ENCODE results near the gene OR2D3.
"Not testable (repeated sequence)": the region's sequence is repeated elsewhere in the genome, so short reads cannot be mapped to it uniquely, and the experiment has no call there.

The OR2D3 gene

DNA sequence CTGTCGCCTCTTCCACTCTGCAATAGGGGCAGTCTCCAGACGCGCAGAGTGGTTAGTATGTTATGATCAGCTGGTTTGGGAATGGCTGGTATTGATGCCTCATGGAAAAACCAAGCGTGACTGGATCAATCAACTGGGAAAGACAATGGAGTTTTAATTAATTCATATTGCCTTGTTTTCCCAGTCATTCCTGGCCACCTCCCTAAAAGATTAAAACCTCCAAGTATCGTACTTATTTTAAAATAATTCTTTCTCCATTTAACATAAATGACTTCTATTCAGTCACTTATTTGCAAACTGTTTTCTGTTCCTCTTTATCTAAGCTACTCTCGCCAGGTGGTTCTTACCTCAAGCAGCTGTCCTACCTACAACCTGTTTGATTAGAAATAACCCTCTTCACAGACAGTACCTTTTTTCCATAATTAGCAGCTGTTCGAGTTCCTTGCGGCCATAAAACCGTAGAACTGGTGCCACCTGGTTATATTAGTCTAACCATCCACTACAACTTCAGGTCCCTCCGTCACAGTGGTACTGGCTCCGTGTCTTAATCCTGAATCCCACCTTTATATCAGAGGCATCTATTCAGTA, 6.3 kb downstream of the OR2D3 start:
- in situ Hi-C loops (cut with MboI; ENCODE audit: low sequenced_read_pairs): no loop called here

DNA sequence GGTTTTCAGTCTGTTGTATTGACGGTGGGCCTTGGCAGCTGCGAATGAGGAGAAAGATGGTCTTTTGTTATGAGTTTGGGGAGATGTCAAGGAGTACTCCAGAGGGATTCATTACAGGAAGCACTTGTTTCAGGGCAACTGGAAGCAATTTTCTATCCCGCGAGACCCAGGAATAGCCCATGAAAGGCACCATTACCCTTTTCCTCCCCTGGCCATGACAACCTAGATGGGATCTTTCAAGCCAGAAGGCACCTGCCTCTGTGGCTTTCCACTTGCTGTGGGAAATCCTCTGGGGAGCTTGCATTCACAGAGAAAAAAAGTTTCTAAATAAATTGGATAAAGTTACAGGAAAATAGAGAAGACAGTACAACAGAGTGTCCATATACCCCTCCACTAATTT, 8.1 kb downstream of the OR2D3 start:
- in situ Hi-C loops (cut with MboI; ENCODE audit: low sequenced_read_pairs): no loop called here

DNA sequence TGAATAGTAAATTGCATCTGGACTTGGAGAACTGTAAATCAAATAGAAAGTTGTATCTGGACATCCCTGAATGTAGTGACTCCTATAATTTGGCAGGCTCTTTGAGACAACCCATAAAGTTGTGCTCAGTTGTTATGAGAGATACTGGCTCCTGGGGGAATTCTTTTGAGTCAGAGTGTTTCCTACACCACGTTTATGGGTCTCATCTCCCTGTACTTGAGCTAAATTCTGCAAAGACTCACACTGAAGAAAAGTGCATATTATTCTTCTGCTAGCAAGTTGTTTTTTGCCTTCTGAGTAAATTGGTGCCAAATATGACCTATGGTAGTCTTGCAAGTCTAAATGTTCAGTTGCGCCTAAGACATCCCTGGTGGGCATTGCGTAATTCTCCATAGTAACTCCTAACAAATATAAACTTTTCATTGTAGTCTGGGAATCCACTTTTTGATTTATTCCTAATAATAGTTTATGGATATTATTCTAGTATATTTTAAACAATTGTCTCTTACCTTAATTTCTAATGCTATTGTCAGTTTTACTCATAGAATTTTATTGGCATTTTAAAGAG, 10.4 kb downstream of the OR2D3 start:
- in situ Hi-C loops (cut with MboI; ENCODE audit: low sequenced_read_pairs): no loop called here

DNA sequence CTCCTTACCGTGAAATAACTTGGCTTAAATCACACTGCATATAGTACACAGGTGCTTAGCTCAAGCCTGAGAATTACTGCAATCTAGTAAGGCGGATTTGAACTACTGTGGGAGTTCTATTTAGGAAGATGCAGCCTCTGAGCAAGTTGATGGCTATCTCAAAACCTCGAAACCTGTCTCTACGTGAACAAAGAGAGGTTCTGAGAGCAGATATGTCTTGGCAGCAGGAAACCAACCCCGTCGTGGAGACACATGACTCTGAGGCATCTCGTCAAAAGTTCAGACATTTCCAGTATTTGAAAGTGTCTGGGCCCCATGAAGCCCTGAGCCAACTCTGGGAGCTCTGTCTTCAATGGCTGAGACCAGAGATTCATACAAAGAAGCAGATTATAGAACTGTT, 11.3 kb downstream of the OR2D3 start:
- in situ Hi-C loops (cut with MboI; ENCODE audit: low sequenced_read_pairs): no loop called here

DNA sequence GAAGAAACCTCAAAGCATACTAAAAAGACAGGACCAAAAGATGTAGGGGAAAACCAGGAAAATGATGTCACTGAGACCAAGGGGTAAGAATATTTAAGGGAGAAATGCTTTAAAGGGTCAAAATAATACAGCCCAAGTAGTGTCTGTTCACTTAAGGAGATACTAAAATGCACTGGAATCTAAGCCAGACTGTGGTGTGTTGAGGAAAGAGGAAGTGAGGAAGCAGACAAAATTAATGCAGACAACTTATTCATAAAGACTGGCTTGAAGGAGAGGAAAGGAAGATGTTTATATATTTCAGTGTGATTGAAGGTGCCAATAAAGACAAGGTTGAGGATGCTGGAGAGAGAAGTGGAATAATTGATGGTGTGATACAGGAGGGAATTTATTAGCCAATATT, 21.2 kb downstream of the OR2D3 start:
- in situ Hi-C loops (cut with MboI; ENCODE audit: low sequenced_read_pairs): no loop called here

DNA sequence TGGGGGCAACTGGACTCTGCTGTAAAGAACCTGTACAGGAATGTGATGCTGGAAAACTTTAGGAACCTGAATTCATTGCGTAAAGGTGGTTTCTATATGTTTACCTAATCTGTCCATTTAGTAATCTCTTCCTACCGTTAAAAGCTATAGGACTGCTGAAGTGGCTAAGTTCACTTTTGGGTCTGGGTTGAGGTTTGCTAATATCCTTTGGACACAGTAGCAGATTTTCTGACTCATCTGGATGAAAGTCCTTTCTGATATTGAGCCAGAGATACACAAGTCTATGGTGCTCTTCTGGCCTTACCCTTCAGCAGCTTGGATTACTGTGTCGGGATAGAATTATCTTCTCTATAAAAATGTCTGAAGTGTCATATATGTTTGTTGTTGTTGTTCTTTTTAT, 22.3 kb downstream of the OR2D3 start:
- in situ Hi-C loops (cut with MboI; ENCODE audit: low sequenced_read_pairs): no loop called here

DNA sequence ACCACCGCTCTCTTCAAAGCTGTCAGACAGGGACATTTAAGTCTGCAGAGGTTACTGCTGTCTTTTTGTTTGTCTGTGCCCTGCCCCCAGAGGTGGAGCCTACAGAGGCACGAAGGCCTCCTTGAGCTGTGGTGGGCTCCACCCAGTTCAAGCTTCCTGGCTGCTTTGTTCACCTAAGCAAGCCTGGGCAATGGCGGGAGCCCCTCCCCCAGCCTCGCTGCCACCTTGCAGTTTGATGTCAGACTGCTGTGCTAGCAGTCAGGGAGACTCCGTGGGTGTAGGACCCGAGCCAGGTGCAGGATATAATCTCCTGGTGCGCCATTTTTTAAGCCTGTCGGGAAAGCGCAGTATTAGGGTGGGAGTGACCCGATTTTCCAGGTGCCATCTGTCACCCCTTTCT, 33.4 kb downstream of the OR2D3 start:
- in situ Hi-C loops (cut with MboI; ENCODE audit: low sequenced_read_pairs): not testable (repeated sequence)

DNA sequence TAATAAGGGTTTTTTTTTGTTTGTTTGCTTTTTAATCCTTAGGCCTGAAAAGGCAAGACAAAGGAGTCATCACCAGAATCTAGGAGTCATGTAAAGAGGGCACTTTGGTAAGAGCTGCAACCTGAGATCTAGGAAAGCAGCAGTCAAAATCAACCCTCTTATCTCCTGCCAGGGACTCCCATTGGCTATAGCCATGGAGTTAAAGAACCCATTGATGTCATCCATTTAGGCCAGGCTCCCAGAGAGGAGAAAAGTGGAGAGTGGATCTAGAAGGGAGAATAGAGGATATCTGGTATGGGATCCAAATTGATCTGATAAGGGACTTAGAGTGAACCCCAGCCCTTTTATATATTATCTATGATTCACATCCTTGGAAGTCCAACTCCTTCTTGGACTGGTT, 41.3 kb downstream of the OR2D3 start:
- in situ Hi-C loops (cut with MboI; ENCODE audit: low sequenced_read_pairs): no loop called here

DNA sequence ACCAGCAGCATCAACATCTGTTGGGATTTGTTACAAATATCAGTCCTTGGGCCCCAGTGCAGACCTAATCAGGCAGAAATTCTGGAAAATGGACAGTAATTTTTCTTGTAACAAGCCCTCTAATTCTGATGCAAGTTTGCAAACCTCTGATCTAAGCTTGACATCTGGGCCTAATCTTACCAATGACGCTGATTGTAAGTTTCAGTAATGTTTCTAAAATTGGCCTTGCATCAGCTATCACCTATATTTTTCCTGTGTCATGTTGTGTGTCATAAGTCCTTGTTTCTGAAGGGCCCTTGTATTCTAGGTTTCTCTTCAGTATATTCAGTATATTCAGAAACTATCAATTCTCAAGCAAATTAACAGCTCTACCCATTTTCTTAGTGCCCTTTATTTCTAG, 41.9 kb downstream of the OR2D3 start:
- in situ Hi-C loops (cut with MboI; ENCODE audit: low sequenced_read_pairs): no loop called here

DNA sequence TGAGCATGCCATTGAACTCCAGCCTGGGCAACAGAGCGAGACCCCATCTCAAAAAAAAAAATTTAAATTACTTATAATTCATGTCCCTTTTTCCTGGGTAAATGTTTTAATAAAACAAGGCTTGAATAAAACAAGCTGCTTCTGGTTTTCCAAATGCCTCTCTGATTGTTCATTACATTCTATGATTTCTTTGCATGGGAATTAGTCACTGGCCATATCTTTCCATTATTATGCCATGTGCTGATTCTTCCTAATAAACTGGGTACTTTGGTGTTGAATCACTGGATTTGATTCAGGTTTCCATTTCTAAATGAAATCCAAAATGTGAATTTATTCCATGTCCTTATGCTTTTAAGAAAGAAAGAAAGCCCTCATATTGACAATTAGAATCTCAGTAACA, 48.0 kb downstream of the OR2D3 start:
- in situ Hi-C loops (cut with MboI; ENCODE audit: low sequenced_read_pairs): no loop called here

DNA sequence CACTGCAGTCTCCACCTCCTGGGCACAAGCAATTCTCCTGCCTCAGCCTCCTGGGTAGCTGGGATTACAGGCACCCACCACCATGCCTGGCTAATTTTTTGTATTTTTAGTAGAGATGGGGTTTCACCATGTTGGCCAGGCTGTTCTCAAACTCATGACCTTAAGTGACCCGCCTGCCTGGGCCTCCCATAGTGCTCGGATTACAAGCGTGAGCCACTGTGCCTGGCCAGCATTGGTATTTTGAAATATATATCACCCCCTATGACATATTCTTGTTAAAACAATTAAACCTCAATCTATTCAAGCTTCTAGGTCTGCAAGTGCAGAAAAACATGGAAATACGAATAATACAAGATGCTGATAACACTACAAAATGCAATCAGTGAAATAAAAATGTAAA, 49.1 kb downstream of the OR2D3 start:
- in situ Hi-C loops (cut with MboI; ENCODE audit: low sequenced_read_pairs): not testable (repeated sequence)

All from HL-60/S4 (cell line).